CD14-positive monocyte (primary cell): ENCODE measurements around the gene DLL4. TPM values are rescaled to one million over a fixed set of nuclear protein-coding genes. Genes with fewer than 3 reads are reported as not detected.

Source experiments
- DNase-seq, 3 donors: peaks; one replicate each; pipeline ENCODE4 v3.0.0-alpha.2; 2011 to 2022
- H2AFZ ChIP-seq: 2 replicates; pipeline ENCODE4 v1.6.0; 2012; ENCODE audit warnings: mild to moderate bottlenecking, low read depth, low read length, inconsistent platforms; ENCODE audit not compliant: insufficient read depth, poor library complexity, severe bottlenecking
- H3K27ac ChIP-seq, 2 donors: 1 replicate in 1 of 2; 2 replicates in 1 of 2; pipeline ENCODE4 v1.5.1; 2012 to 2013; ENCODE audit warnings: low read length in 2 of 2, control low read depth in 1 of 2, inconsistent platforms in 1 of 2, low read depth in 1 of 2, mild to moderate bottlenecking in 1 of 2
- H3K27me3 ChIP-seq, 2 donors: one replicate each; pipeline versions ENCODE4 v1.6.0 to v1.6.1; 2011 to 2013; ENCODE audit warnings: low read length in 2 of 2; ENCODE audit not compliant: control insufficient read depth in 2 of 2, insufficient read depth in 2 of 2
- H3K36me3 ChIP-seq, 2 donors: replicated peaks in 1 of 2; 1 replicate in 1 of 2; 2 replicates in 1 of 2; pipeline versions ENCODE4 v1.5.1 to v1.6.1; 2012 to 2013; ENCODE audit warnings: low read length in 2 of 2, control low read depth in 1 of 2, inconsistent platforms in 1 of 2, mild to moderate bottlenecking in 1 of 2; ENCODE audit not compliant: insufficient read depth in 2 of 2, control insufficient read depth in 1 of 2
- H3K4me1 ChIP-seq, 2 donors: 1 replicate in 1 of 2; 2 replicates in 1 of 2; pipeline versions ENCODE4 v1.5.1 to v1.6.1; 2012 to 2013; ENCODE audit warnings: low read length in 2 of 2, control low read depth in 1 of 2, inconsistent platforms in 1 of 2, mild to moderate bottlenecking in 1 of 2, moderate library complexity in 1 of 2; ENCODE audit not compliant: insufficient read depth in 2 of 2, control insufficient read depth in 1 of 2
- H3K4me2 ChIP-seq: replicated peaks from 2 replicates; pipeline ENCODE3; 2012; ENCODE audit warnings: low read length, moderate library complexity, mild to moderate bottlenecking; ENCODE audit not compliant: poor library complexity, severe bottlenecking; ENCODE audit errors: extremely low read depth
- H3K4me3 ChIP-seq, 3 experiments: fragments of 200-600 bp in 1 of 3; sonication (generic) in 1 of 3; replicated peaks in 1 of 3; 1 replicate in 2 of 3; 2 replicates in 1 of 3; pipeline ENCODE4 v1.5.1; 2011 to 2013; ENCODE audit warnings: low read length in 3 of 3, mild to moderate bottlenecking in 3 of 3, control low read depth in 2 of 3, low read depth in 2 of 3, inconsistent platforms in 1 of 3, moderate library complexity in 1 of 3
- H3K79me2 ChIP-seq: 2 replicates; pipeline ENCODE4 v1.6.0; 2012; ENCODE audit warnings: mild to moderate bottlenecking, control low read depth, inconsistent platforms, low read length, moderate library complexity; ENCODE audit not compliant: insufficient read depth
- H3K9ac ChIP-seq: 2 replicates; pipeline ENCODE4 v1.6.0; 2017; ENCODE audit warnings: low read length, mild to moderate bottlenecking; ENCODE audit not compliant: insufficient read depth, poor library complexity, severe bottlenecking
- H3K9me3 ChIP-seq, 2 donors: replicated peaks in 1 of 2; 1 replicate in 1 of 2; 2 replicates in 1 of 2; pipeline versions ENCODE4 v1.5.1 to v1.6.1; 2012 to 2013; ENCODE audit warnings: low read length in 2 of 2, control low read depth in 1 of 2; ENCODE audit not compliant: control insufficient read depth in 1 of 2, insufficient read depth in 1 of 2
- H4K20me1 ChIP-seq: 2 replicates; pipeline ENCODE4 v1.6.0; 2012; ENCODE audit warnings: mild to moderate bottlenecking, low read length, control low read depth, moderate library complexity; ENCODE audit not compliant: insufficient read depth
- H3K27ac Mint-ChIP-seq, 7 donors: one replicate each; pipeline ENCODE4 v1.8.0; 2020; ENCODE audit warnings: mild to moderate bottlenecking in 7 of 7, mixed read lengths in 7 of 7, moderate library complexity in 6 of 7, inconsistent platforms in 2 of 7
- H3K27me3 Mint-ChIP-seq, 3 donors: one replicate each; pipeline ENCODE4 v1.8.0; 2021 to 2022; ENCODE audit warnings: low read depth in 3 of 3, mild to moderate bottlenecking in 3 of 3, mixed read lengths in 3 of 3, moderate library complexity in 3 of 3, inconsistent platforms in 1 of 3
- H3K36me3 Mint-ChIP-seq, 2 donors: one replicate each; pipeline ENCODE4 v1.8.0; 2020; ENCODE audit warnings: mixed read lengths in 2 of 2, inconsistent platforms in 1 of 2, mild to moderate bottlenecking in 1 of 2
- H3K4me1 Mint-ChIP-seq: one replicate; pipeline ENCODE4 v1.8.0; 2020; ENCODE audit warnings: mild to moderate bottlenecking, mixed read lengths
- H3K4me3 Mint-ChIP-seq, 2 donors: one replicate each; pipeline ENCODE4 v1.8.0; 2020; ENCODE audit warnings: mild to moderate bottlenecking in 2 of 2, mixed read lengths in 2 of 2, moderate library complexity in 1 of 2
- H3K9me3 Mint-ChIP-seq, 7 donors: one replicate each; pipeline ENCODE4 v1.8.0; 2020 to 2022; ENCODE audit warnings: mixed read lengths in 7 of 7, mild to moderate bottlenecking in 6 of 7, moderate library complexity in 6 of 7, inconsistent platforms in 2 of 7
- WGBS: methylation state at CpG from one replicate; pipeline ENCODE4 v1.1.5; 2013; ENCODE audit warnings: missing lambda C conversion rate; ENCODE audit not compliant: insufficient coverage; 5-methylcytosine and 5-hydroxymethylcytosine counted together
- intact Hi-C, 2 donors: fragments of 100-400 bp; cut with micrococcal nuclease; formaldehyde crosslinking; loops; one replicate each; pipeline versions ENCODE4 v1.15.0 to v1.15.1; 2023
- polyA plus RNA-seq, 3 donors: library from polyadenylated mRNA; depleted of rRNA in 1 of 3; unstranded in 2 of 3; stranded (reverse) in 1 of 3; fragments of 300-500 nt in 2 of 3; fragments of >200 nt in 1 of 3; fragmentation: Illumina TruSeq in 2 of 3; gene quantifications; 1 replicate in 2 of 3; 2 replicates in 1 of 3; pipeline ENCODE4 v1.2.3, GENCODE V29; 2012 to 2021
- TF ChIP-seq, protein P1 (sequence below): fragments of 200-600 bp; IDR thresholded peaks from one replicate; pipeline ENCODE4 v1.8.0; 2022; ENCODE audit warnings: antibody characterized with exemption, mild to moderate bottlenecking

The DLL4 gene
- polyA plus RNA-seq, 3 donors: 0.07 TPM; not detected in 2

GRCh38 chr15:40957581-40958051 lies 28.5 kb downstream of the DLL4 start:
- Mint-ChIP-seq H3K27ac (no peak overlapping the region), H3K27me3 (peaks cover 14 to 20% (median 16%) of the 10 kb centered on the region in 3 donors), H3K9me3 (peaks cover 0 to 5% (median 0%) of the 10 kb centered on the region in 7 donors), H3K36me3 (no peaks in the 10 kb centered on the region), H3K4me1 (peaks cover 21% of the 10 kb centered on the region), H3K4me3 (peak overlapping the region in 1 of 2 donors; percentile 11)
- Histone ChIP-seq H3K79me2 (no peaks in the 10 kb centered on the region), H3K36me3 (no peaks in the 10 kb centered on the region), H3K27me3 (peaks cover 0 to 9% of the 10 kb centered on the region in 2 donors), H3K4me2 (no peak overlapping the region), H3K4me3 (no peak overlapping the region), H3K4me1 (peaks cover 11 to 14% of the 10 kb centered on the region in 2 donors), H2AFZ (no peak overlapping the region), H3K9me3 (no peaks in the 10 kb centered on the region), H3K27ac (no peak overlapping the region), H3K9ac (no peak overlapping the region), H4K20me1 (no peaks in the 10 kb centered on the region)
- no peak for DNase-seq
- 77% methylated on average over 5 of the region's 9 CpGs for WGBS
- intact Hi-C loops: no loop called here
- TF ChIP-seq, protein P1, sequence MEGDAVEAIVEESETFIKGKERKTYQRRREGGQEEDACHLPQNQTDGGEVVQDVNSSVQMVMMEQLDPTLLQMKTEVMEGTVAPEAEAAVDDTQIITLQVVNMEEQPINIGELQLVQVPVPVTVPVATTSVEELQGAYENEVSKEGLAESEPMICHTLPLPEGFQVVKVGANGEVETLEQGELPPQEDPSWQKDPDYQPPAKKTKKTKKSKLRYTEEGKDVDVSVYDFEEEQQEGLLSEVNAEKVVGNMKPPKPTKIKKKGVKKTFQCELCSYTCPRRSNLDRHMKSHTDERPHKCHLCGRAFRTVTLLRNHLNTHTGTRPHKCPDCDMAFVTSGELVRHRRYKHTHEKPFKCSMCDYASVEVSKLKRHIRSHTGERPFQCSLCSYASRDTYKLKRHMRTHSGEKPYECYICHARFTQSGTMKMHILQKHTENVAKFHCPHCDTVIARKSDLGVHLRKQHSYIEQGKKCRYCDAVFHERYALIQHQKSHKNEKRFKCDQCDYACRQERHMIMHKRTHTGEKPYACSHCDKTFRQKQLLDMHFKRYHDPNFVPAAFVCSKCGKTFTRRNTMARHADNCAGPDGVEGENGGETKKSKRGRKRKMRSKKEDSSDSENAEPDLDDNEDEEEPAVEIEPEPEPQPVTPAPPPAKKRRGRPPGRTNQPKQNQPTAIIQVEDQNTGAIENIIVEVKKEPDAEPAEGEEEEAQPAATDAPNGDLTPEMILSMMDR: no peak

DNA sequence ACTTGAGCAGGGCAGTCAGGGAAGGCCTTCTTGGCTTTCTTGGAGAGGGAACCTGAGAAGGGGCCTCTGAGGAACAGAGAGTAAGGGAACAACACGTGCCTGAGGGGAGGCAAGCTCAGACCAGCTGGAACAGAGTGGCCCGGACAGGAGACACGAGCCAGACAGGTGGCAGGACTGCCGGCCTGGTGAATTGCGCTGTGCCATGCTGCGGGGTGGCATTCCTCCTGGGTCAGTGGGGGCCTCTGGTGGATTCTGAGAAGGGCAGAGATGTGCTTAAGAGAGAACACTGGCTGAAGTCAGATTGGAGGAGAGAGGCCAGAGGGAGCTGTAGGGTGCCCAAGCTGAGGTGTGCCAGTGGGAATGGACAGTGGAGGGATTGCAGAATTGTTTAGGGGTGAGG lies 29.0 kb downstream of the DLL4 start:
- H3K27ac Mint-ChIP-seq: no peak overlapping the region
- H3K4me3 Mint-ChIP-seq: no peak overlapping the region
- TF ChIP-seq, protein P1: no peak
- Histone ChIP-seq H3K4me1 (peaks cover 8 to 9% of the 10 kb centered on the region in 2 donors), H3K36me3 (no peaks in the 10 kb centered on the region), H3K27me3 (peaks cover 0 to 9% of the 10 kb centered on the region in 2 donors), H3K4me2 (no peak overlapping the region), H3K9ac (no peak overlapping the region), H2AFZ (no peak overlapping the region), H4K20me1 (no peaks in the 10 kb centered on the region), H3K9me3 (no peaks in the 10 kb centered on the region), H3K4me3 (no peak overlapping the region), H3K79me2 (no peaks in the 10 kb centered on the region), H3K27ac (no peak overlapping the region)
- peaks cover 14 to 18% (median 16%) of the 10 kb centered on the region in 3 donors for H3K27me3 Mint-ChIP-seq
- intact Hi-C loops: no loop called here
- H3K4me1 Mint-ChIP-seq: peaks cover 18% of the 10 kb centered on the region
- no peaks in the 10 kb centered on the region for H3K36me3 Mint-ChIP-seq
- H3K9me3 Mint-ChIP-seq: peaks cover 0 to 5% (median 0%) of the 10 kb centered on the region in 7 donors
- no peak for DNase-seq
- WGBS: 91% methylated on average over 6 of the region's 6 CpGs
